A673 (cell line): Measurements from ENCODE around the gene LHX4. TPM values are rescaled to one million over a fixed set of nuclear protein-coding genes. Genes with fewer than 3 reads are reported as not detected.

ENCODE experiments used
- Bru-seq: library from RNA; stranded (reverse); fragments of 400-500 nt; gene quantifications from one replicate; lab custom pipeline; 2021; lab: Mats Ljungman, UMichigan
- BruChase-seq, 2 experiments: library from RNA; stranded (reverse); fragments of 400-500 nt; gene quantifications; one replicate each; lab custom pipeline; 2021; lab: Mats Ljungman, UMichigan
- BruUV-seq: library from RNA; stranded (reverse); fragments of 400-500 nt; replicated peaks from 2 replicates; lab custom pipeline; 2021; lab: Mats Ljungman, UMichigan
- CTCF ChIA-PET: fragments of 300-600 bp; sonication (Branson Sonifier 250); formaldehyde crosslinking; loops from one replicate; lab custom pipeline; 2022; ENCODE audit warnings: antibody characterized with exemption; lab: Charles Lee
- POLR2A ChIA-PET: fragments of 300-600 bp; sonication (Branson Sonifier 250); formaldehyde crosslinking; loops from one replicate; lab custom pipeline; 2022; ENCODE audit warnings: antibody characterized with exemption; ENCODE audit not compliant: low non-redundant PET; lab: Charles Lee
- DNase-seq: peaks from one replicate; pipeline ENCODE4 v3.0.0-alpha.2; 2015; ENCODE audit warnings: low spot score
- H3K27ac ChIP-seq: fragments of 200-600 bp; sonication (generic); 2 replicates; pipeline ENCODE4 v1.5.1; 2016; ENCODE audit warnings: mixed run types, low read depth, mild to moderate bottlenecking, mixed read lengths, antibody characterized with exemption, low read length; ENCODE audit not compliant: poor library complexity, severe bottlenecking
- H3K27me3 ChIP-seq: fragments of 200-600 bp; sonication (generic); replicated peaks from 2 replicates; pipeline ENCODE4 v1.6.1; 2017; ENCODE audit warnings: mixed run types, low read depth, mild to moderate bottlenecking, mixed read lengths, antibody characterized with exemption, low read length; ENCODE audit not compliant: insufficient read depth, poor library complexity
- H3K36me3 ChIP-seq: fragments of 200-600 bp; sonication (generic); 2 replicates; pipeline ENCODE4 v1.6.1; 2016; ENCODE audit warnings: mixed run types, mild to moderate bottlenecking, mixed read lengths, antibody characterized with exemption, low read length; ENCODE audit not compliant: insufficient read depth, poor library complexity, severe bottlenecking
- H3K4me1 ChIP-seq: fragments of 200-600 bp; sonication (generic); 2 replicates; pipeline ENCODE4 v1.6.1; 2017; ENCODE audit warnings: mixed run types, mild to moderate bottlenecking, mixed read lengths, antibody characterized with exemption, low read length; ENCODE audit not compliant: insufficient read depth, poor library complexity, severe bottlenecking
- H3K4me3 ChIP-seq: fragments of 200-600 bp; sonication (generic); 2 replicates; pipeline ENCODE4 v1.5.1; 2016; ENCODE audit warnings: low read depth, mixed run types, mild to moderate bottlenecking, mixed read lengths, low read length; ENCODE audit not compliant: poor library complexity, severe bottlenecking
- H3K9me3 ChIP-seq: fragments of 200-600 bp; sonication (generic); 2 replicates; pipeline ENCODE4 v1.6.1; 2016; ENCODE audit warnings: mixed run types, low read depth, mild to moderate bottlenecking, mixed read lengths, antibody characterized with exemption, low read length; ENCODE audit not compliant: poor library complexity, severe bottlenecking
- EZH2 ChIP-seq: fragments of 200-600 bp; sonication (generic); IDR thresholded peaks from 2 replicates; pipeline ENCODE4 v1.6.1; 2017; ENCODE audit warnings: borderline replicate concordance, low read depth, mild to moderate bottlenecking, mixed read lengths, antibody characterized with exemption, low read length; ENCODE audit not compliant: poor library complexity, severe bottlenecking
- intact Hi-C: fragments of 100-400 bp; cut with micrococcal nuclease; formaldehyde crosslinking; loops from one replicate; pipeline ENCODE4 v1.10.0; 2022; ENCODE audit not compliant: unreplicated experiment
- long read RNA-seq: library from polyadenylated mRNA; stranded (forward); transcript quantifications from one replicate; pipeline ENCODE4 v2.0.0, GENCODE V29; 2022
- total RNA-seq: library from RNA; stranded (reverse); gene quantifications from 2 replicates; pipeline ENCODE4 v1.2.3, GENCODE V29; 2021
- TF ChIP-seq, protein P1 (sequence below): fragments of 300-800, 200-600 bp; sonication (generic); conservative IDR thresholded peaks from 2 replicates; pipeline ENCODE4 v1.5.1; 2017; ENCODE audit warnings: low read depth, mild to moderate bottlenecking, antibody characterized with exemption, low read length, moderate library complexity, mixed read lengths

LHX4 gene
- total RNA-seq (0.07 TPM in 1 of 2 replicates, not detected in the other), Bru-seq, nascent RNA (percentile 5 among the genes with signal in this experiment), BruChase-seq, experiment 1, labeled RNA remaining after a 2-hour chase (percentile 7 among the genes with signal in this experiment), BruChase-seq, experiment 2, labeled RNA remaining after a 6-hour chase (percentile 10 among the genes with signal in this experiment)
- long read RNA-seq: 0 reads

DNA sequence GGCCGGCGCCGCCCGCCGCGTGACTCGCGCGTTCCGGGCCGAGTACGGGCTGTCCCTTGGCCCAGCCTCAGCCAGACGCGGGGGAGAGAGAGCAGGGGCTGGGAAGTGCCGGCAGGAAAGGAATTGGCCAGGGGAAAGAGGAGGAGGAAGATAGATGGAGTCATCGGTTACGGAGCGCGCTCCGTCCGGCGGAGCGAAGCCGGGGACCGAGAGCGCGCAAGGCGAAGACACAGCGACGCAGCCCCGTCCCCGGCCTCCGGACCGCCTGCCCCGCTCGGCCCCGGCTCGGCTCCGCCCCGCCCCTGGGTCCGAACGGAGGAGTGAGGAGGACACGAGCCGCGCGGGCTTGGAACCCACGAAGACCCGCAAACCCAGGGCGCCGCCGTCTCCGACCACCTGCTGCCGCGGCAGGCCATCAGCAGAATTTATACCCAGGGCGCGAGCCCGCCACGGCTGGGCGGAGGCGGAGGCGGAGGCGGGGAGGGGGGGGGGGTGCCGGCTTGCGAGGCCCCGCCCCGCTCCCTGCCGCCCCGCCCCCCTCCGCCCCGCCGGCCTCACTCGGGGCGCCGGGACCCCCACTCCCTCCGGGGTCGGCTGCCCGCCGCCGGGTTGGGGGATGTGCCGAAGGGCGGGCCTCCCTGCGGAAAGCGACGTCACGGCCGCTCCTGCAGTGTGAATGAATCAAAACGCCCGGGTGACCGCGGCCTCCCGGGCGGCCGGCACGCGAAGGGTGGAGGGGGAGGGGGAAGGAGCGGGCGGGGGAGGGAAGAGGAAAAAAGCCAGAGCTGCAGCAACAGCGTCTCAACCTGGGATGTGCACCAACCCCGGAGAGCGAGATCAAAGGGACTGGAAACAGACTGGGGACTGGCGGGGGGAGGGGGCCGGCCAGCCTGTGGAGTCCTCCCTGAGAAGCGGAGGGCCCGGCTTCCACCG lies at the start of gene LHX4:
Gene LHX4, plus strand, starts transcription at position 782 of the 933 bp plus-strand sequence. CDS start 266 bp downstream, outside the sequence.
- Histone ChIP-seq H3K9me3 (no peaks in the 10 kb centered on the region), H3K4me1 (peaks cover 13% of the 10 kb centered on the region), H3K27ac (no peak within 1 kb of the TSS), H3K27me3 (peaks cover 94% of the 10 kb centered on the region), H3K4me3 (peak within 1 kb of the TSS; percentile 50), H3K36me3 (no peaks in the 10 kb centered on the region)
- intact Hi-C loops: no loop called here
- no TSS peak for BruUV-seq
- ChIA-PET POLR2A (interaction anchor here (0.6 kb wide), 1 partner anchor 559 kb away, joined by 5 read pairs; no protein-coding TSS in a partner anchor), CTCF (interaction anchor here (0.6 kb wide), 1 partner anchor 124 kb away, joined by 5 read pairs; no protein-coding TSS in a partner anchor)
- DNase-seq: peak; percentile 53
- TF ChIP-seq, protein P1, sequence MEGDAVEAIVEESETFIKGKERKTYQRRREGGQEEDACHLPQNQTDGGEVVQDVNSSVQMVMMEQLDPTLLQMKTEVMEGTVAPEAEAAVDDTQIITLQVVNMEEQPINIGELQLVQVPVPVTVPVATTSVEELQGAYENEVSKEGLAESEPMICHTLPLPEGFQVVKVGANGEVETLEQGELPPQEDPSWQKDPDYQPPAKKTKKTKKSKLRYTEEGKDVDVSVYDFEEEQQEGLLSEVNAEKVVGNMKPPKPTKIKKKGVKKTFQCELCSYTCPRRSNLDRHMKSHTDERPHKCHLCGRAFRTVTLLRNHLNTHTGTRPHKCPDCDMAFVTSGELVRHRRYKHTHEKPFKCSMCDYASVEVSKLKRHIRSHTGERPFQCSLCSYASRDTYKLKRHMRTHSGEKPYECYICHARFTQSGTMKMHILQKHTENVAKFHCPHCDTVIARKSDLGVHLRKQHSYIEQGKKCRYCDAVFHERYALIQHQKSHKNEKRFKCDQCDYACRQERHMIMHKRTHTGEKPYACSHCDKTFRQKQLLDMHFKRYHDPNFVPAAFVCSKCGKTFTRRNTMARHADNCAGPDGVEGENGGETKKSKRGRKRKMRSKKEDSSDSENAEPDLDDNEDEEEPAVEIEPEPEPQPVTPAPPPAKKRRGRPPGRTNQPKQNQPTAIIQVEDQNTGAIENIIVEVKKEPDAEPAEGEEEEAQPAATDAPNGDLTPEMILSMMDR: no peak
- peak; percentile 93 for TF ChIP-seq EZH2

DNA sequence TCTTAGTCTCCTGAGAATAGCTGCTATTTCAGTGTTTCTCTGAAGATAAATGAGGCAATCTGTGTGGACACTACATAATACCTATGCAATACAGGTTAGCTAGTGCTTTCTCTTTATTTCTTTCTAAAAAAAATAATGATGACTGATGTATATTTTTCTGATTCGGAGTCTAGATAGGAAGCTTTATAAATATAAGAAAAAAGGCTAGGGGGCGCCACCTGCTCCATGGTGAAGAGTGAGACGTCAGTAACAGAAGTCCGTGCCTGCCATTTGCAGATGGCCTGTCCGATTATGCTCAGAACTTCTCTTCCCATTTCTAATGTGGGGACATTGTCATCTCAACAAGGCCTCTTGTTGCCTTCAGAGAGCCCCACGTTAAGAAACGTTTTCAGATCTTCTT lies 49.0 kb upstream of the LHX4 start:
- POLR2A ChIA-PET: no interaction called here
- Histone ChIP-seq H3K27ac (no peak overlapping the region), H3K36me3 (no peaks in the 10 kb centered on the region), H3K4me1 (no peaks in the 10 kb centered on the region), H3K27me3 (no peaks in the 10 kb centered on the region), H3K9me3 (no peaks in the 10 kb centered on the region), H3K4me3 (no peak overlapping the region)
- TF ChIP-seq, protein P1: peak; percentile 66
- no peak for TF ChIP-seq EZH2
- intact Hi-C loops: no loop called here
- no TSS peak for BruUV-seq
- CTCF ChIA-PET: interaction anchor here (0.6 to 1.2 kb wide), 5 partner anchors 17 to 284 kb away, joined by 3 to 4 read pairs (median 3); no protein-coding TSS in a partner anchor
- DNase-seq: peak; percentile 58

DNA sequence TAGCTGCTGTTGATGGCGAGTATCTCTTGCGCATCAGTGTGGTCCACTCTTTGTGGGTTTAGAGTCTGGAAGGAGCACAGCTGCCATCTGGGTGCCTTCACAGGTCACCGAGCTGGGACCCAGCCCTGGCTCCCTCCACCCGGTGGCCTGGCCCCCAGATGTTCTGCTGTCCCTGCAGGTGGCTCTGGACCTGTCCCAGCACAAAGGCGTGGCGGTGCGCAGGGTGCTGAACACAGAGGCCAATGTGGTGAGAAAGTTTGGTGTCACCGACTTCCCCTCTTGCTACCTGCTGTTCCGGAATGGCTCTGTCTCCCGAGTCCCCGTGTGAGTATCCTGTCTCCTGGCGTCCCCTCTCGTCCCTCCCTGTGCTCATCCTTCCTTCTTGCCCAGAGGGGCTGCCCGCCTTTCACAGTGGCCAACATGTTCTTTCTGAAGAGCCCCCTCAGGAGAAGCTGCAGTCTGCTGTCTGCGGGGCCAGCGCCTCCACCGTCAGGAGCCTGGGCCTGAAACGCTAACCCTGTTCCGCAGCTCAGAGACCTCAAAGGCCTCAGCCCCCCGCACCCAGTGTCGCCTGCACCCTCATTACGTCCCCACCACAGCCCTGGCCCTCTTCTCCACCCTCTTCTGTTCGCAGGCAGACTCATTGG lies 47.9 kb upstream of the LHX4 start:
- Histone ChIP-seq H3K4me3 (no peak overlapping the region), H3K36me3 (no peaks in the 10 kb centered on the region), H3K27ac (no peak overlapping the region), H3K4me1 (no peaks in the 10 kb centered on the region), H3K27me3 (no peaks in the 10 kb centered on the region), H3K9me3 (no peaks in the 10 kb centered on the region)
- intact Hi-C loops: no loop called here
- no peak for TF ChIP-seq EZH2
- TF ChIP-seq, protein P1: no peak
- no peak for DNase-seq
- no TSS peak for BruUV-seq
- POLR2A ChIA-PET: no interaction called here
- CTCF ChIA-PET: no interaction called here
